T1000 (cell line): ENCODE measurements around the gene PPP4R3A.
"Not testable (repeated sequence)": the region's sequence is repeated elsewhere in the genome, so short reads cannot be mapped to it uniquely, and the experiment has no call there.

Source experiments
- DNase-seq: peaks from one replicate; lab custom pipeline; 2025; ENCODE audit warnings: mixed read lengths; lab: John Stamatoyannopoulos, UW

Gene PPP4R3A

DNA sequence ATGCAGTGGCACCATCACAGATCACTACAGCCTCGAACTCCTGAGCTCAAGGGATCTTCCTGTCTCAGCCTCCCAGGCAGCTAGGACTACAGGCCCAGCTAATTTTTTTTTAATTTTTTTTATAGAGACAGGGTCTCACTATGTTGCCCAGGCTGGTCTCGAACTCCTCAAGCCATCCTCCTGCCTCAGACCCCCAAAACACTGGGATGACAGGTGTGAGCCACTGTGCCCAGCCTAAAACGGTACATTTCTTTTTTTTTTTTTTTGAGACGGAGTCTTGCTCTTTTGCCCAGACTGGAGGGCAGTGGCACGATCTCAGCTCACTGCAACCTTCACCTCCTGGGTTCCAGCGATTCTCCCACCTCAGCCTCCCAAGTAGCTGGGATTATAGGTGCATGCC, 100.9 kb downstream of the PPP4R3A start:
- DNase-seq: not testable (repeated sequence)
